ENCODE data around the gene TXNDC8.

DNA sequence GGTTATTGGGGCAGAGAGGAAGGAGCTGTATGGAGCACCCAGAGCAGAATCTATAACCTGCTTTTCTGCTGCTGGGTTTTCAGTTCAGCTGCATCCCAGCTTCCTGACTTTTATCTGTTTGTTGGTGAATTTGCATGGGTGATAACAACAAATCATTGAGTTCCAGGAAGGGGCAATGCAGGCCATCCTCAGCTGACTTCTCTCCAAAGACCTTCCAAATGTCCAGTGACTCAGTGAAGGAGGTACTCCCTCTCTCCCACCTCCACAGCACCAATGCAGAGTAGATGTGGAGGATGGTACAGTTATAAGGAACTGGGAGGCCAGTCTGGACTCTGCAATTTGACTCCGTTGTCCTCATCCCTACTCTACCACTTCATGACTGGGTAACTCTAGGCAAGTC lies 79.7 kb downstream of the TXNDC8 start:
- TF ChIP-seq, protein P1, sequence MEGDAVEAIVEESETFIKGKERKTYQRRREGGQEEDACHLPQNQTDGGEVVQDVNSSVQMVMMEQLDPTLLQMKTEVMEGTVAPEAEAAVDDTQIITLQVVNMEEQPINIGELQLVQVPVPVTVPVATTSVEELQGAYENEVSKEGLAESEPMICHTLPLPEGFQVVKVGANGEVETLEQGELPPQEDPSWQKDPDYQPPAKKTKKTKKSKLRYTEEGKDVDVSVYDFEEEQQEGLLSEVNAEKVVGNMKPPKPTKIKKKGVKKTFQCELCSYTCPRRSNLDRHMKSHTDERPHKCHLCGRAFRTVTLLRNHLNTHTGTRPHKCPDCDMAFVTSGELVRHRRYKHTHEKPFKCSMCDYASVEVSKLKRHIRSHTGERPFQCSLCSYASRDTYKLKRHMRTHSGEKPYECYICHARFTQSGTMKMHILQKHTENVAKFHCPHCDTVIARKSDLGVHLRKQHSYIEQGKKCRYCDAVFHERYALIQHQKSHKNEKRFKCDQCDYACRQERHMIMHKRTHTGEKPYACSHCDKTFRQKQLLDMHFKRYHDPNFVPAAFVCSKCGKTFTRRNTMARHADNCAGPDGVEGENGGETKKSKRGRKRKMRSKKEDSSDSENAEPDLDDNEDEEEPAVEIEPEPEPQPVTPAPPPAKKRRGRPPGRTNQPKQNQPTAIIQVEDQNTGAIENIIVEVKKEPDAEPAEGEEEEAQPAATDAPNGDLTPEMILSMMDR (IDR thresholded peaks at IDR 0.05): no peak
- TF ChIP-seq POLR2A (IDR thresholded peaks at IDR 0.05): no peak

Measured in thyroid gland (tissue), 4 donors.